Measurements from ENCODE around the gene ARID1A.

- TF ChIP-seq POLR2A (IDR thresholded peaks at IDR 0.05) (no peak), CTCF (IDR thresholded peaks at IDR 0.05) (no peak)
Measured at GRCh38 chr1:26748351-26748750, 52.5 kb downstream of the ARID1A start.
